Measurements from ENCODE around the gene SCARB1. TPM values are rescaled to one million over a fixed set of nuclear protein-coding genes. Genes with fewer than 3 reads are reported as not detected.

Gene SCARB1
- total and polyA plus RNA-seq, 2 donors (not counting 3 experiments of a cell fraction or from before 2014, with no cell fraction given), result 125 to 141 TPM

- DNase-seq (ENCODE audit: low read depth, low spot score) (no peak), FAIRE-seq (no peak)
- Histone ChIP-seq H4K20me1 (replicated peaks; ENCODE audit: control insufficient read depth, extremely low read depth, insufficient read depth, low read length) (no peaks in the 10 kb centered on the region), H3K27ac (ENCODE audit: insufficient read depth, low read depth, low read length) (no peak overlapping the region), H3K9ac (replicated peaks; ENCODE audit: extremely low read depth, insufficient read depth, low read length) (no peak overlapping the region), H3K36me3 (ENCODE audit: control insufficient read depth in 2 of 2, extremely low read depth in 1 of 2, insufficient read depth in 2 of 2, low read length in 2 of 2) (no peaks in the 10 kb centered on the region), H2AFZ (ENCODE audit: low read depth, low read length) (no peak overlapping the region), H3K4me2 (ENCODE audit: insufficient read depth, low read length) (no peak overlapping the region), H3K4me1 (ENCODE audit: control insufficient read depth, extremely low read depth, insufficient read depth, low read length) (no peaks in the 10 kb centered on the region), H3K9me1 (replicated peaks; ENCODE audit: control insufficient read depth, extremely low read depth, insufficient read depth, low read length) (no peaks in the 10 kb centered on the region), H3K4me3 (replicated peaks in 1 of 3; ENCODE audit: insufficient read depth in 1 of 3, low read depth in 1 of 3, low read length in 3 of 3) (no peak overlapping the region), H3K9me3 (replicated peaks; ENCODE audit: control insufficient read depth, insufficient read depth, low read length) (no peaks in the 10 kb centered on the region), H3K79me2 (ENCODE audit: control insufficient read depth, insufficient read depth, low read length) (peaks cover 26% of the 10 kb centered on the region), H3K27me3 (ENCODE audit: control insufficient read depth in 2 of 2, insufficient read depth in 2 of 2, low read length in 2 of 2) (no peaks in the 10 kb centered on the region)
- no TSS peak for BruUV-seq (replicated peaks)
- no peak for TF ChIP-seq EZH2 (IDR thresholded peaks at IDR 0.05; ENCODE audit: borderline replicate concordance, low read depth, low read length, severe bottlenecking)
- no peak for TF ChIP-seq MYC (IDR thresholded peaks at IDR 0.05; ENCODE audit: low read depth, low read length)
- TF ChIP-seq POLR2AphosphoS5 (IDR thresholded peaks at IDR 0.05; ENCODE audit: insufficient read depth, low read depth, low read length), result no peak
- TF ChIP-seq FOS (IDR thresholded peaks at IDR 0.05; ENCODE audit: borderline replicate concordance, insufficient read depth, low read length), result no peak
- no peak for TF ChIP-seq GATA2 (IDR thresholded peaks at IDR 0.05; ENCODE audit: insufficient read depth, insufficient read length, low read depth, low read length)
- no peak for TF ChIP-seq JUN (IDR thresholded peaks at IDR 0.05; ENCODE audit: borderline replicate concordance, insufficient read depth, insufficient read length, low read depth)
- TF ChIP-seq MAX (IDR thresholded peaks at IDR 0.05; ENCODE audit: insufficient read depth, insufficient read length), result no peak
- TF ChIP-seq CTCF (IDR thresholded peaks at IDR 0.05; ENCODE audit: extremely low read depth in 1 of 2, insufficient read depth in 1 of 2, low read depth in 1 of 2, low read length in 2 of 2), result no peak
- intact Hi-C loops (cut with micrococcal nuclease), result no loop called here
- CTCF ChIA-PET, result interaction anchor here (1.4 to 1.6 kb wide), 3 partner anchors 52 to 79 kb away, joined by 3 to 7 read pairs (median 4); no protein-coding TSS in a partner anchor
- POLR2A ChIA-PET, result no interaction called here
- dilution Hi-C loops (cut with MboI; ENCODE audit: extremely low pct_ligation_motif_present, low sequenced_read_pairs), result no loop called here
Measured at GRCh38 chr12:124827588-124828184, 36.0 kb downstream of the SCARB1 start.
